Coronary artery (tissue), 2 donors: ENCODE data around the gene HSPB3.
A peak's percentile ranks its signal among the peaks of the same experiment; 100 is the strongest.
"Not testable (repeated sequence)": the region's sequence is repeated elsewhere in the genome, so short reads cannot be mapped to it uniquely, and the experiment has no call there.

ENCODE experiments used
- DNase-seq: peaks from one replicate; pipeline ENCODE4 v3.0.0-alpha.2; 2017; ENCODE audit warnings: low spot score
- H3K27ac ChIP-seq, 2 donors: fragments of 200-600 bp; sonication (generic); one replicate each; pipeline ENCODE4 v1.5.1; 2016 to 2019
- H3K4me3 ChIP-seq: fragments of 200-600 bp; sonication (generic); 2 replicates; pipeline ENCODE4 v1.5.1; 2016; ENCODE audit warnings: mild to moderate bottlenecking, moderate library complexity
- TF ChIP-seq, protein P1 (sequence below): fragments of 200-600 bp; sonication (generic); IDR thresholded peaks from one replicate; pipeline ENCODE4 v1.5.1; 2019; ENCODE audit warnings: antibody characterized with exemption

HSPB3 gene

GRCh38 chr5:54470128-54470527 lies 14.6 kb downstream of the HSPB3 start:
- TF ChIP-seq, protein P1, sequence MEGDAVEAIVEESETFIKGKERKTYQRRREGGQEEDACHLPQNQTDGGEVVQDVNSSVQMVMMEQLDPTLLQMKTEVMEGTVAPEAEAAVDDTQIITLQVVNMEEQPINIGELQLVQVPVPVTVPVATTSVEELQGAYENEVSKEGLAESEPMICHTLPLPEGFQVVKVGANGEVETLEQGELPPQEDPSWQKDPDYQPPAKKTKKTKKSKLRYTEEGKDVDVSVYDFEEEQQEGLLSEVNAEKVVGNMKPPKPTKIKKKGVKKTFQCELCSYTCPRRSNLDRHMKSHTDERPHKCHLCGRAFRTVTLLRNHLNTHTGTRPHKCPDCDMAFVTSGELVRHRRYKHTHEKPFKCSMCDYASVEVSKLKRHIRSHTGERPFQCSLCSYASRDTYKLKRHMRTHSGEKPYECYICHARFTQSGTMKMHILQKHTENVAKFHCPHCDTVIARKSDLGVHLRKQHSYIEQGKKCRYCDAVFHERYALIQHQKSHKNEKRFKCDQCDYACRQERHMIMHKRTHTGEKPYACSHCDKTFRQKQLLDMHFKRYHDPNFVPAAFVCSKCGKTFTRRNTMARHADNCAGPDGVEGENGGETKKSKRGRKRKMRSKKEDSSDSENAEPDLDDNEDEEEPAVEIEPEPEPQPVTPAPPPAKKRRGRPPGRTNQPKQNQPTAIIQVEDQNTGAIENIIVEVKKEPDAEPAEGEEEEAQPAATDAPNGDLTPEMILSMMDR, result no peak
- peak overlapping the region; percentile 54 for H3K4me3 ChIP-seq
- peak overlapping the region; percentile 40 to 69 for H3K27ac ChIP-seq
- DNase-seq, result no peak

GRCh38 chr5:54470677-54471076 lies 15.2 kb downstream of the HSPB3 start:
- Histone ChIP-seq H3K4me3 (no peak overlapping the region), H3K27ac (peak overlapping the region in 1 of 2 donors; percentile 56)
- DNase-seq, result no peak
- TF ChIP-seq, protein P1, result no peak

- no peak for DNase-seq
- H3K4me3 ChIP-seq, result no peak overlapping the region
- TF ChIP-seq, protein P1, result no peak
- no peak overlapping the region for H3K27ac ChIP-seq
These were observed 15.9 kb downstream of the HSPB3 start for GRCh38 chr5:54471398-54471797.

GRCh38 chr5:54476682-54477081 lies 21.2 kb downstream of the HSPB3 start:
- Histone ChIP-seq H3K27ac (no peak overlapping the region), H3K4me3 (no peak overlapping the region)
- TF ChIP-seq, protein P1, result no peak
- DNase-seq, result no peak

DNA sequence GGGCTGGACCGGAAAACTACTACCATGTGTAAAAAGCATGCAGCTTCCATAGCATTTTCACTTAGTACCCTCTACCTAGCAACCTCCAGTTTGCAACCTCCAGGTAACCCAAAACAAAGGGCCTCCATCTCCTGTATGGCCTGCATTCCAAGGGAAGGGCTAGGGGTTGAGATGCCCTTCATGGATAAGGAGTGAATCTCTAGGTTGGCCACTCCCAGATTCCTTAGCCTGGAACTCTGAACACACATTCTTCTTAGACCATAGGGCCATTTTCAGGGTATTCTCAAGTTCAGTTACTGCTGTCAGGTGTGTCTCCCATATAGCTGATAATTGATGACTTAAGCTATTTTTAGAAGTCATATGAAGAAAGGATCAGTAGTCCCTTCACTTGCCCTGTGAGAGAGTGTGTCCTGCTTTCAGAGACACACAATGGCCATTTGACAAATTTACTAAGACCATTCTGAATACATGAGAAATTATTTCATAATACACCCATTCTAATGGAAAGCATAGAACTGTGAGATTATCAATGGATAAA lies 22.5 kb downstream of the HSPB3 start:
- no peak overlapping the region for H3K27ac ChIP-seq
- no peak for DNase-seq
- TF ChIP-seq, protein P1, result no peak

GRCh38 chr5:54480296-54480695 lies 24.8 kb downstream of the HSPB3 start:
- no peak for DNase-seq
- H3K27ac ChIP-seq, result no peak overlapping the region
- H3K4me3 ChIP-seq, result no peak overlapping the region
- TF ChIP-seq, protein P1, result no peak

More for the DNA sequence above, 22.5 kb downstream of the HSPB3 start:
- H3K4me3 ChIP-seq, result no peak overlapping the region

GRCh38 chr5:54484219-54484894 lies 28.9 kb downstream of the HSPB3 start:
- H3K4me3 ChIP-seq, result no peak overlapping the region
- no peak for DNase-seq
- TF ChIP-seq, protein P1, result no peak
- no peak overlapping the region for H3K27ac ChIP-seq

DNA sequence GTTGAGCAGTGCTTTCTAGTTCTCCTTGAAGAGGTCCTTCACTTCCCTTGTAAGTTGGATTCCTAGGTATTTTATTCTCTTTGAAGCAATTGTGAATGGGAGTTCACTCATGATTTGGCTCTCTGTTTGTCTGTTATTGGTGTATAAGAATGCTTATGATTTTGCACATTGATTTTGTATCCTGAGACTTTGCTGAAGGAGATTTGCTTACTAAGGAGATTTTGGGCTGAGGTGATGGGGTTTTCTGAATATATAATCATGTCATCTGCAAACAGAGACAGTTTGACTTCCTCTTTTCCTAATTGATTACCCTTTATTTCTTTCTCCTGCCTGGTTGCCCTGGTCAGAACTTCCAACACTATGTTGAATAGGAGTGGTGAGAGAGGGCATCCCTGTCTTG lies 30.2 kb downstream of the HSPB3 start:
- DNase-seq, H3K4me3 ChIP-seq, H3K27ac ChIP-seq: not testable (repeated sequence)
